ENCODE data around the gene SPRN.
A peak's percentile ranks its signal among the peaks of the same experiment; 100 is the strongest.
"Not testable (repeated sequence)": the region's sequence is repeated elsewhere in the genome, so short reads cannot be mapped to it uniquely, and the experiment has no call there.

Gene SPRN

GRCh38 chr10:133439517-133440461 lies 15.4 kb upstream of the SPRN start:
- no peak for DNase-seq

- no peak for DNase-seq
These were observed 14.4 kb upstream of the SPRN start for GRCh38 chr10:133438711-133439273.

DNA sequence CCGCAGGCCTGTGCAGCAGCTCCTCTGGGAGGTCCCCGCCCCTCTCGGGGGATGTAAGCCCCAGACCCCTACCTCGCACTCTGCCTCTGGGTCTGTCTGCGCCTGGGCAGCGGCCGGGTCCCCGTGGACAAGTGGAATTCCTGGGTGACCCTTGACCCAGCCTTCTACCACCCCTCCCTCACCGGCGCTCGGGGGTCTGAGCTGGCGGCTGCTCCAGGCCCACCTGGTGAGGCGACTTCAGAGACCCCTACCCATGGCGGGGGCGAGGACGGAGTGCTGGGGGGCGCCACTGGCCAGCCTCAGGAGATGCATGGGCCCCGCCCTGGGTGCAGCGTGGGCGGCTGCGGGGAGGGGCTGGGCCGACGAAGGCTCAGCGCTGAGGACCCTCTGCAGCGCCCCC lies 8.4 kb upstream of the SPRN start:
- not testable (repeated sequence) for DNase-seq

DNA sequence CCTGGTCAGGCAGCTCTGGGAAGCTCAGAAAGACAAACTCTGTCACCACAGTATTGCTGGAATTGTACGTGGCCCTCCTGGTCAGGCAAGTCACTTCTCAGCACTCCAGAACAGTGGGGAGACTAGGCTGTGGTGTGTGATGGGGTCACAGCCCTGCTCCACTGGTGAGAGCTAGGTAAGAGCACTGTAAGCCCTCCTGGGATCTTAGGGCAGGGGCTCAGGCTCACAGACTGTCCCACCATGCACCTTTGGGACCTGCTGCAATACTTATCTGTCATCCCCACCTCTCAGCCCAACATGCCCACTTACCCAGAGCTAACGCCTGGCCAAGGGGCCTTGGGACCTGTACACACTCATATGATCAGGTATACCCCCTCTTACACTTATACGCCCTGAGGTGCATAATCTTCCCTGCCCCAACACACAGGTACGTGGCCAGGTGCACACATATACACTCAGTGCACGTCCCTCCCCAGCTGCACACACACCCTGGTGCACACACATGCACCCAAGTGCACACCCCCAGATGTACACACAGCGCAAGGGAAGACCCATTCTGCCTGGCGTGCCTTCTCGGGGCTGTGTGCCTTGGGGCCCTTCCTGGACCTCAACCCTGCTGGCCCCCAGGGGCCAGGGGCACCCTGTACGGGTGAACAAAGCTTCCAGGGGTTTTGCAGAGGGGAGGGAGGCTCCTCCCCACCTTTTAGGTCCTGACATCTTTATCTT lies 7.6 kb upstream of the SPRN start:
- not testable (repeated sequence) for DNase-seq

GRCh38 chr10:133429571-133429970 lies 5.1 kb upstream of the SPRN start:
- DNase-seq = not testable (repeated sequence)

- DNase-seq = not testable (repeated sequence)
These were observed 323 bp downstream of the SPRN start for GRCh38 chr10:133424102-133424501.

GRCh38 chr10:133422807-133423771 lies 1.3 kb downstream of the SPRN start:
- DNase-seq = no peak

DNA sequence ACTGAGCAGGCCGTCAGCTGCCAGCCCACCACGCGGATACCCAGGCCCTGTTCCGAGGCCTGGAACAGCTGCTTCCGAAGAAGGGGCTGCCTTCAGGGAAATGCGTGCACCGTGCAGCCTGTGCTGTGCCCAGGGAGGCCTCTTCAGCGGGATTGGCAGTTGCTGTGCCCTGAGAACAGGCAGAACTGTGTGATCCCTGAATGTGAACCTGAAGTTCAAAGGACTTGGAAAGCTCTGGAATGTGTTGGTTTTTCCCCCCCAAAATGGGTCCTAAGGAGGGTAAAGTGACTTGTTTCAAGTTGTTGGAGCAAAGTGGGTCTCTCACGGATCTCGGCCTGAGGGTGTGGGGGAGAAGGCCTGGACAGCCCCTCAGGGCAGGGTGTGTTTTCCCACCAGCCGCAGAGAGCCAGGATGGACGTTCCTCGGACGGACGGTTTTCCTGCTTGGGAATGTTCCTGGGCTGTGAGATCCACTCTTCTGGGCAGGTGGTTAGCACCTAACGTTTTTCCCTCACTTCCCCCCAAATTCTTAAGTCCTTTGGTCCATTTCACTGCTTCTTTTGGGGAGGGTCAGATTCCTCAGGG lies 2.1 kb downstream of the SPRN start:
- DNase-seq = no peak

DNA sequence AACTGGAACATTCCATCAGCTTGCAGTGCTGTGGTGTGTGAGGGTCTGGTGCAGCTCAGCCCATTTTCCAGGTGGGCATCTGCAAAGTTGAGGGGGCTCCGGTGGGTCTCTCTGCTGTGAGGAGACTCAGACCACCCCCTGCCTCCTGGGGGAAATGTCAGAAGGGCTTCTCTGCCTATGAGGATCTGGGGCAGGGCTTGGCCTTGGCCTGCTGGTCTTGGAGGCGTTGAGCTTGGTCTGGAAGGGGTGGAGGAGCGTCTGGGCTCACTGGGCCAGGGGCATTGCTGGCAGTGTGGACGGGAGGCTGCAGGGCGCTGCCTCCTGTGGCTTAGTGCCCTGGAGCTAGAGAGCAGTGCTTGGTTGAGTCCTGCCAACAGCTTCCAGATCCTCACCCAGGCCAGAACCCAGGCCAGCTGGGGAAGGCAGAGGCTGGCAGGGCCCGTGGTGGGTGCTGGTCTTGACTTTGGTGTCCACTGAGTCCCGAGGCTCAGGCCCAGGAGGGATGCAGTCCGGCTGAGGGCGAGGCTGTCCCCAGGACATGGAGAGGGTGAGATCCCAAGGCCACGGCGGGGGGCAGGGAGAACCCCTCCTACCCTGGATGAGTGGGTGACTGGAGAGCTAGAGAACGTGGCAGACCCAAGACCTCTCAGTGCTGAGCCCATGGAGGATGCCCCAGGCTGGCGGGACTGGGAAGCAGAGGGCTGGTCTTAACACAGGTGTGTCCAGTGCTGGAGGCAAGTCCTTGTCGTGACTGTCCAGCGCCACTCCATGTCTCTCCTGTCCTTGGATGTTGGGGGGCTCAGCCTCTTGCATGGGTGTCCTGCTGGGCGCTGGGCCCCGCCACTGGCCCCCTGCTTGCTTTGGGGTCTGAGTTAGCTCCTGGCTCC lies 2.8 kb downstream of the SPRN start:
- no peak for DNase-seq

- no peak for DNase-seq
These were observed 3.8 kb downstream of the SPRN start for GRCh38 chr10:133420579-133420978.

GRCh38 chr10:133420028-133420427 lies 4.4 kb downstream of the SPRN start:
- DNase-seq = no peak

- DNase-seq = no peak
These were observed 5.0 kb downstream of the SPRN start for GRCh38 chr10:133419211-133419950.

DNA sequence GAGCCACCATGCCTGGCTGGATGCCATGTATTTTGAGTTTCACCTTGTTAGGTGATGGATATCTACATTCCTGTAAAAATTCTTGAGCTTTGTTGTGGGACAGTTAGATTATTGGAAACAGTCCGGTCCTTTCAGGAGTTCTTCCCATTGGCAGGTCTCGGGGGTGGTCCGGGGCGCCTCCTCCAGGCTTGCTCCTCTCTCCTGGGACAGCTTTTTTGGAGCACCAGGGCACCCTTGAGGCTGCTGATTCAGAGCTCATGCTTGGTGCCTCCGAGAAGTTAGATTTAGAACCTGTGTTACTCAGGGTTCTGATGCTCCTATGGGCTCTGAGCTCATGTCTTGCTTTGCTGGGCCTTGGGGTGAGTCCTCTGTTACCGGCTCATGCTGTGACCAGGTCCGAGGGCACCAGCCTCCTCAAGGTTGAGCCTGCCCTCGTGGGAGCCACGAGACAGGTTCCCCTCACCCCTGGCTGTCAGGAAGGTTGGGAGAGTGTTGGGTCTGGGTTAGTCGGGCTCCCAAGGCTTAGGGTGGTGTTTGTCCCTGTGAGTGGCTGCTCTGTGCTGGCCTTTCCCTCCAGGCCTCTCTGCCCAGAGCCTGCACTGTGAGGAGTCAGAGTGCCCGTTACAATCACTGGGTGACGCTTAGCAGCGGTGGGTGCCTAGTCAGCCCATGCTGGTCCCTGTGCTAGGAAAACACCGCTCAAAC lies 6.0 kb downstream of the SPRN start:
- no peak for DNase-seq

- DNase-seq = no peak
These were observed 8.7 kb downstream of the SPRN start for GRCh38 chr10:133415752-133416151.

DNA sequence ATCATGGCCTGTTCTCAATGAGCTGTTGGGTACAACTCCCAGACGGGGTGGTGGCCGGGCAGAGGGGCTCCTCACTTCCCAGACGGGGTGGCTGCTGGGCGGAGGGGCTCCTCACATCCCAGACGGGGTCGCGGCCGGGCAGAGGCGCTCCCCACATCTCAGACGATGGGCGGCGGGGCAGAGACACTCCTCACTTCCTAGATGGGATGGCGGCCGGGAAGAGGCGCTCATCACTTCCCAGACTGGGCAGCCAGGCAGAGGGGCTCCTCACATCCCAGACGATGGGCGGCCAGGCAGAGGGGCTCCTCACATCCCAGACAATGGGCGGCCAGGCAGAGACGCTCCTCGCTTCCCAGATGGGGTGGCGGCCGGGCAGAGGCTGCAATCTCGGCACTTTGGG lies 10.0 kb downstream of the SPRN start:
- DNase-seq = not testable (repeated sequence)

GRCh38 chr10:133412381-133412711 lies 12.1 kb downstream of the SPRN start:
- DNase-seq = no peak

- no peak for DNase-seq
These were observed 12.7 kb downstream of the SPRN start for GRCh38 chr10:133411523-133412380.

DNA sequence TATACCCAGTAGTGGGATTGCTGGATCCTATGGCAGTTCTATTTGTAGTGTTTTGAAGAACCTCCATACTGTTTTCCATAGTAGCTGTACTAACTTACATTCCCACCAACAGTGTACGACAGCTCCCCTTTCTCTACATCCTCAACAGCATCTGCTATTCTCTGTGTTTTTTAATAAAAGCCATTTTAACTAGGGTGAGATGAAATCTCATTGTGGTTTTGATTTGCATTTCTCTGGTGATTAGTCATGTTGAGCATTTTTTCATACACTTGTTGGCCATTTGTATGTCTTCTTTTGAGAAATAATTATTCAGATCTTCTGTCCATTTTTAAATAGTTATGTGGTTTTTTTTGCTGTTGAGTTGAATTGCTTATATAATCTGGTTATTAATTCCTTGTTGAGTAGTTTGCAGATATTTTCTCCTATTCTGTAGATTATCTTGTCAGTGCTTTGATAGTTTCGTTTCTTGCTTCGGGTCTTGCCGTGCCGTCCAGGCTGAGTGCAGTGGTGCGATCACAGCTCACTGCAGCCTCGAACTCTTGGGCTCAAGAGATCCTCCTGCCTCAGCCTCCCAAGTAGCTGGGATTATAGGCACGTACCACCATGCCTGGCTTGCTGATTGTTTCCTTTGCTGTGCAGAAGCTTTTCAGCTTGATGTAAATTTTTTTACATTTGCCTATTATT lies 18.4 kb downstream of the SPRN start:
- peak; percentile 68 for DNase-seq
